K562 (cell line): ENCODE measurements around the gene XCL2. TPM values are rescaled to one million over a fixed set of nuclear protein-coding genes. Genes with fewer than 3 reads are reported as not detected.
"Not testable (repeated sequence)": the region's sequence is repeated elsewhere in the genome, so short reads cannot be mapped to it uniquely, and the experiment has no call there.

ENCODE experiments used
- ATAC-seq: fragments of 200-7000 bp; cut with Tn5 transposase; 3 replicates; pipeline ENCODE4 v1.9.1; 2020; ENCODE audit warnings: moderate library complexity
- Bru-seq: library from RNA; stranded (reverse); fragments of 400-500 nt; gene quantifications from one replicate; lab custom pipeline; 2021; lab: Mats Ljungman, UMichigan
- BruChase-seq, 2 experiments: library from RNA; stranded (reverse); fragments of 400-500 nt; gene quantifications; one replicate each; lab custom pipeline; 2021; lab: Mats Ljungman, UMichigan
- BruUV-seq: library from RNA; stranded (reverse); fragments of 400-500 nt; replicated peaks from 2 replicates; lab custom pipeline; 2021; lab: Mats Ljungman, UMichigan
- CTCF ChIA-PET: fragments of 300-600 bp; formaldehyde crosslinking; extraction: SDS; loops from one replicate; lab custom pipeline; 2021; ENCODE audit warnings: low intra/inter-chr PET ratio; lab: Yijun Ruan, JAX
- POLR2A ChIA-PET: fragments of 300-600, 350-650 bp; sonication (Branson Sonifier 250); formaldehyde crosslinking; extraction: SDS; loops from one replicate; lab custom pipeline; 2021; ENCODE audit warnings: antibody characterized with exemption, inconsistent platforms; lab: Yijun Ruan, JAX
- DNase-seq, 4 experiments: peaks; one replicate each; pipeline versions ENCODE4 v3.0.0 to v3.0.0-alpha.2; 2011 to 2018; ENCODE audit warnings: low spot score in 3 of 4, mixed read lengths in 3 of 4; ENCODE audit errors: extremely low read depth in 1 of 4
- FAIRE-seq: peaks from 2 replicates; lab custom pipeline; 2011; peaks lifted over from hg19 to GRCh38; lab: Jason Lieb, UNC
- H2AFZ ChIP-seq: 2 replicates; pipeline ENCODE4 v1.6.0; 2011; ENCODE audit warnings: low read depth, low read length, control low read depth, inconsistent platforms
- H3K27ac ChIP-seq: fragments of 200-600 bp; 3 replicates; pipeline ENCODE4 v1.8.0; 2011; ENCODE audit warnings: low read depth, mild to moderate bottlenecking, control low read depth, inconsistent platforms, low read length, moderate library complexity, mixed read lengths; ENCODE audit errors: extremely low read depth
- H3K27me3 ChIP-seq, 2 experiments: fragments of 300-600 bp in 1 of 2; 2 replicates in 1 of 2; 3 replicates in 1 of 2; pipeline versions ENCODE4 v1.6.0 to v1.8.0; 2011; ENCODE audit warnings: inconsistent platforms in 2 of 2, low read length in 2 of 2, mild to moderate bottlenecking in 1 of 2, mixed read lengths in 1 of 2, moderate library complexity in 1 of 2; ENCODE audit not compliant: control insufficient read depth in 2 of 2, insufficient read depth in 2 of 2
- H3K36me3 ChIP-seq: fragments of 300-600 bp; 3 replicates; pipeline ENCODE4 v1.8.0; 2011; ENCODE audit warnings: mild to moderate bottlenecking, low read length, inconsistent platforms; ENCODE audit not compliant: control insufficient read depth, insufficient read depth
- H3K4me1 ChIP-seq, 2 experiments: fragments of 200-600 bp in 1 of 2; replicated peaks in 1 of 2; 2 replicates in 1 of 2; 3 replicates in 1 of 2; pipeline versions ENCODE4 v1.5.1 to v1.8.0; 2011; ENCODE audit warnings: inconsistent platforms in 2 of 2, low read length in 2 of 2, mild to moderate bottlenecking in 1 of 2, mixed read lengths in 1 of 2, moderate library complexity in 1 of 2; ENCODE audit not compliant: control insufficient read depth in 2 of 2, insufficient read depth in 2 of 2
- H3K4me2 ChIP-seq: 2 replicates; pipeline ENCODE4 v1.6.1; 2011; ENCODE audit warnings: low read length, control low read depth, inconsistent platforms, mixed read lengths; ENCODE audit not compliant: insufficient read depth
- H3K4me3 ChIP-seq: fragments of 200-600 bp; sonication (generic), shearing (Covaris generic); 2 replicates; pipeline ENCODE4 v1.5.1; 2016; ENCODE audit warnings: control low read depth, inconsistent platforms
- H3K79me2 ChIP-seq: fragments of 200-600 bp; 3 replicates; pipeline ENCODE4 v1.8.0; 2011; ENCODE audit warnings: low read length, inconsistent platforms; ENCODE audit not compliant: control insufficient read depth, insufficient read depth
- H3K9ac ChIP-seq, 2 experiments: 2 replicates each; pipeline versions ENCODE4 v1.6.0 to v1.6.1; 2011; ENCODE audit warnings: low read depth in 2 of 2, low read length in 2 of 2, control low read depth in 1 of 2, inconsistent platforms in 1 of 2, mild to moderate bottlenecking in 1 of 2, mixed read lengths in 1 of 2; ENCODE audit not compliant: insufficient read depth in 1 of 2
- H3K9me1 ChIP-seq: one replicate; pipeline ENCODE4 v1.6.0; 2011; ENCODE audit warnings: inconsistent platforms, mild to moderate bottlenecking, low read length, moderate library complexity; ENCODE audit not compliant: control insufficient read depth, insufficient read depth
- H3K9me3 ChIP-seq: replicated peaks from 2 replicates; pipeline ENCODE4 v1.5.1; 2011; ENCODE audit warnings: low read depth, low read length, inconsistent platforms; ENCODE audit not compliant: control insufficient read depth, insufficient read depth
- H4K20me1 ChIP-seq: replicated peaks from 2 replicates; pipeline ENCODE4 v1.6.1; 2011; ENCODE audit warnings: low read length, inconsistent platforms, mixed read lengths; ENCODE audit not compliant: control insufficient read depth, insufficient read depth
- WGBS: fragments of 100-300 bp; shearing (Covaris generic); methylation state at CpG from one replicate; pipeline ENCODE4 v1.1.6; 2016; ENCODE audit warnings: low coverage, mixed read lengths; ENCODE audit not compliant: insufficient coverage; ENCODE audit errors: missing lambda C conversion rate; 5-methylcytosine and 5-hydroxymethylcytosine counted together
- in situ Hi-C: fragments of 300-500 bp; cut with MboI; formaldehyde crosslinking; loops from 4 replicates; pipeline ENCODE4 v1.15.0; 2018; ENCODE audit warnings: inconsistent platforms, mixed read lengths
- intact Hi-C: fragments of 100-400 bp; cut with micrococcal nuclease; formaldehyde crosslinking; loops from 2 replicates; pipeline ENCODE4 v1.14.2; 2022
- long read RNA-seq, 3 experiments: library from polyadenylated mRNA in 2 of 3; library from RNA in 1 of 3; unstranded in 2 of 3; stranded (forward) in 1 of 3; transcript quantifications; one replicate each; pipeline ENCODE4 v2.0.0, GENCODE V29; 2019 to 2022
- polyA minus RNA-seq, 3 experiments: library from RNA; depleted of rRNA, polyadenylated mRNA; stranded (reverse); fragments of >200 nt; gene quantifications; 2 replicates each; pipeline ENCODE4 v1.2.3, GENCODE V29; 2011
- polyA plus RNA-seq, 8 experiments: library from polyadenylated mRNA; depleted of rRNA in 4 of 8; stranded (reverse) in 5 of 8; unstranded in 3 of 8; fragments of >200 nt; fragmentation: Nextera tagmentation in 2 of 8; fragmentation: Illumina TruSeq in 1 of 8; extraction: Ambion mirVana in 2 of 8; extraction: Trizol in 1 of 8; gene quantifications; 2 replicates each; pipeline versions ENCODE4 v1.2.1 to v1.2.3, GENCODE V29; 2011 to 2014; ENCODE audit warnings: inconsistent platforms in 1 of 8, missing spikeins in 1 of 8
- total RNA-seq, 7 experiments: library from RNA; depleted of rRNA in 6 of 7; stranded (reverse); fragments of >200 nt in 6 of 7; fragmentation: Illumina TruSeq in 2 of 7; extraction: Trizol in 2 of 7; gene quantifications; 2 replicates each; pipeline versions ENCODE4 v1.2.1 to v1.2.3, GENCODE V29; 2011 to 2021; ENCODE audit warnings: low replicate concordance in 1 of 7

Gene XCL2
- total RNA-seq (2011; cell fraction: chromatin; rRNA removed; ENCODE audit: low replicate concordance), result not detected in 2 replicates
- total RNA-seq (2011; cell fraction: nucleolus; rRNA removed), result not detected in 2 replicates
- not detected in 2 replicates for total RNA-seq (2011; cell fraction: nucleoplasm; rRNA removed)
- total RNA-seq (2014; rRNA removed), result not detected in 2 replicates
- not detected in 2 replicates for total RNA-seq (2014; rRNA removed; fragmentation: Illumina TruSeq; extraction: Trizol)
- not detected in 2 replicates for total RNA-seq (2015; rRNA removed; fragmentation: Illumina TruSeq; extraction: Trizol)
- total RNA-seq (2021), result not detected in 2 replicates
- polyA plus RNA-seq (2011; rRNA removed), result not detected in 2 replicates
- not detected in 2 replicates for polyA plus RNA-seq (2011; cell fraction: cytosol; rRNA removed)
- polyA plus RNA-seq (2011; cell fraction: nucleus; rRNA removed), result not detected in 2 replicates
- not detected in 2 replicates for polyA plus RNA-seq (2012)
- not detected in 2 replicates for polyA plus RNA-seq (2014; fragmentation: Illumina TruSeq; extraction: Trizol)
- not detected for polyA plus RNA-seq (2014; fragmentation: Nextera tagmentation; extraction: Ambion mirVana)
- polyA plus RNA-seq (2014; rRNA removed), result not detected in 2 replicates
- not detected in 2 replicates for polyA minus RNA-seq (2011; rRNA and poly(A)+ RNA removed)
- polyA minus RNA-seq (2011; cell fraction: cytosol; rRNA and poly(A)+ RNA removed), result not detected in 2 replicates
- polyA minus RNA-seq (2011; cell fraction: nucleus; rRNA and poly(A)+ RNA removed), result not detected in 2 replicates
- not detected for Bru-seq, nascent RNA
- not detected for BruChase-seq, experiment 1, labeled RNA remaining after a 2-hour chase
- not detected for BruChase-seq, experiment 2, labeled RNA remaining after a 6-hour chase
- long read RNA-seq, experiment 1, result 0 reads
- long read RNA-seq, experiment 2, result 0 reads
- long read RNA-seq, experiment 3, result 0 reads

- H3K9me3 ChIP-seq, H3K4me1 ChIP-seq, H4K20me1 ChIP-seq, H3K27ac ChIP-seq, H2AFZ ChIP-seq, H3K9ac ChIP-seq, POLR2A ChIA-PET, H3K27me3 ChIP-seq, DNase-seq, H3K9me1 ChIP-seq, intact Hi-C loops, FAIRE-seq, CTCF ChIA-PET, ATAC-seq, H3K4me2 ChIP-seq, H3K36me3 ChIP-seq, H3K4me3 ChIP-seq, BruUV-seq, H3K79me2 ChIP-seq: not testable (repeated sequence)
- 0% methylated on average over 4 of the region's 8 CpGs for WGBS
- in situ Hi-C loops, result loop anchor here (5.0 kb wide), 1 partner anchor 33 kb away; the partner anchor contains the start of gene XCL1
Measured at GRCh38 chr1:168543840-168544498, at the start of gene XCL2. TSS of gene XCL2 (minus strand) at chr1:168543997. CDS start at chr1:168543964, 33 bp downstream.
